Fibroblast of the conjunctiva (primary cell): ENCODE data around the gene ZNF512B.
A peak's percentile ranks its signal among the peaks of the same experiment; 100 is the strongest.
"Not testable (repeated sequence)": the region's sequence is repeated elsewhere in the genome, so short reads cannot be mapped to it uniquely, and the experiment has no call there.

ENCODE experiments used
- DNase-seq: peaks from one replicate; pipeline ENCODE4 v3.0.0-alpha.2; 2010; ENCODE audit warnings: low read depth

Gene ZNF512B

DNA sequence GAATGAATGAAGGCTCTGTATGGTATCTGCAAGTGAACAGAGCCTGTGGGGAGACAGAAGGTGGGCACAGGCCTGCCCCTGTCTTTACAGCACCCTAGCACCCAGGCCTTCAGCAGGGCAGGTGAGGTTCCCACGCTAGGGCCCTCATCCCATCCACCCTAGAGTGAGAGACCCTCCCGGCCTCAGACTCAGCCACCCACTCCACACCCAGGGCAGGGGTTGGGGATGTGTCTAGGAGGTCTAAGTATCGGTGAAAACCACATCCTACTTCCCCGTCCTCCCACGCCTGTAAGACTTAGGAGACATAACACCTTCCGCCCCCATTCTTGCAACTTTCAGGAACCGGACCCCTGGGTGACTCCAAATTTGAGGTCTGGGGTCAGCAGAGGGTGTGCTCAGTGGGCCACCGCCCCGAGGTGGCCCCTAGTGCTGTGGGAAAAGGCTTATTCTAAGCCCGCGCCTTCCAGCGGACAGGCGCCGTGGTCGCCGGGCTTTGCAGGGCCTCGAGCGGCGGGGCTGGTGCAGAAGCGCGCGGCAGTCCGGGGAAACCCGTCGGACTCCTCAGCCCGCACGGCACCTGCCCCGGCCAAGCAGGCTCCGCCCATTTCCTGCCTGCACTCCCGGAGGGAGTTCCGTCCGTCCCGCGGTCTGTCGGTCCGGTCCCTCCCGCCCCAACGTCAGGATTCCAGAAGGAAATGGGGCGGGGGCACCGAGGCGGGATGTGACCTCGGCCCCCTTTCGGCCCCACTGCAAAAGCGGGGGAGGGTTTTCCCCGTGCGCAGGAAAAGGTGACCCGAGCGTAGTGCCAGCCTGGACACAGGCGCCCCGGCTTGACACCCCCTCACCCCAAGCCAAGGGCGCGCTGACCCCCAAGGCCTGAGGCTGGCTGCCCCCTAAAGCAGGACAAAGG is 8.8 kb upstream of the ZNF512B start:
- no peak for DNase-seq

GRCh38 chr20:63977739-63978276 is 8.1 kb upstream of the ZNF512B start:
- DNase-seq: peak; percentile 33

DNA sequence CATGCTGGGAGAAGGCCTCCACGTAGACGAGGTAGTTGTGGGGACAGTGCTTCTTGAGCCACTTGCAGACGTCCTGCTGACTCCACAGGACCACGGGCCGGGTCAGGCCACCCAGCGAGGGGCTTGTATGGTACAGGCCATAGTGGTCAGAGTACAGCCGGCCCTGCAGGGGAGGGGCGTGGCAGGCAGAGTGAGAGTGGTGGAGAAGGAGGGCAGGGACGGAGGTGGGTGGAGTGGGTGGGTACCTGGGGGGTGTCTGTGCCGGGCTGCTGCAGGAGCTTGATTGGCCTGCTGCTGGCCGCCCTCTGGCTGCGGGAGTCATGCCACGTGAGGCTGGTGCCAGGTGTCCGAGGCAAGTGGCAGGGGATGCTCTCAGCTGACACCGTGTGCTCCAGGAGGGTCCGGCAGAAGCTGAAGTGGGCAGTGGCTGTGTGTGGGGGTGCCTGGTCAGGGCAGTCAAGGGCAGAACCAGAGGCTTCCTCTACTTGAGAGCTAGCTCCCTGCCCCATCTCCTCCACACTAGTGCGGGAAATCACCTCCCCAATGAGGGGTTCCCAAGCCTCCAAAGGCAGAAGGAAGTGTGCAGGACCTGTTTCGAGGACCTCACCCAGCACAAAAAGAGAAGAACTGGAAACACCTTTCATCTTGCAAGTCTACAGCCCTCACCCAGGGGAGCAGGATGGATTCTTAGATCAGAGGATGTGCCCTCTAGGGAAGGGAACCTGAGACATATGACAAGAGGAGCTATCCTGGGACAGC is 7.4 kb upstream of the ZNF512B start:
- no peak for DNase-seq

GRCh38 chr20:63976511-63976910 is 6.8 kb upstream of the ZNF512B start:
- DNase-seq: not testable (repeated sequence)

DNA sequence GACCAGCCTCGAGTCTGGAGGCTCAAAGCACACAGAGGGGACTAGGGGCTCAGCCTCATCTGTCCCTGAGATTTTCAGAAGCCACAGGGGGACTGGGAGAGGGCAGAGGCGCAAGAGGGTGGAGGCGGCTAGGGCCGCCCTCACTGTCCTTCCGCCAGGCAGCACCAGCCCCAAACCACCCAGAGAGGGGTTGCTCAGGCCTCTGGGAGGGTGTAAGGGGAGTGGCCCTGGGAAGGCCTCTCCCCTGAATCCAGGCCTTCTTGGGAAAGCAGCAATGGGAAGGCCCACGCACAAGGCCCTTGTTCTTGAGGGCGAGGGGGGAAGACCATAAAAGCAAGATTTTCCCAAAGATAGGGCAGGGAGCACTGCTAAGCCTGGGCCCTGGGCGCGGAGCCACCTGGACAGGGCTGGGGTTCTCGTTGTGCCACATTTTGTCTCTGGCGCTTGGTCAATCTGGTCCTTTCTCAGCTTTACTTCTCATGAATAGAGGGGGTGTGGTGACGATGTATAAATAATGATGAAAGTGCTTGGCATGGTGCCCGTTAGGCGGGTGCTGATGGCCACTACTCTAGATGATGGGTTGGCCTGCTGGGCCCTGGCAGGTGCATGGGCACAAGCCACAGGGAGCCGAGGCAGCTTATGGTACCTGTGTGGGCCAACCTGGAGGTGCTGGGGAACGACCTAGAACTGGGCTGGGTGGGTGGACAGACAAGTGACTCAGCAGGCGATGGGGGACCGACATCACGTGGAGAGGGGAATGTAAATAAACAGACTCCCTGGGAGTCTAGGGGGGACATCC is 4.9 kb upstream of the ZNF512B start:
- no peak for DNase-seq

GRCh38 chr20:63973636-63974401 is 4.1 kb upstream of the ZNF512B start:
- DNase-seq: peak; percentile 66

DNA sequence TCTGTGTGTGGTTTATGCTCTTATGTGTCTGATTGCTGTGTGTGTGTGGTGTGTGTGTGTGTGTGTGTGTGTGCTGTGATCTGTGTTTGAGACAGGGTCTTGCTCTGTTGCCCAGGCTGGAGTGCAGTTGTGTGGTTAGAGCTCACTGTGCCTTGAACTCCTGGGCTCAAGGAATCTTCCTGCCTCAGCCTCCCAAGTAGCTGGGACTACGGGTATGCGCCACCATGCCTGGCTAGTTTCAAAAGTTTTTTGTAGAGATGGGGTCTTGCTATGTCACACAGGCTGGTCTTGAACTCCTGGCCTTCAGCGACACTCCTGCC is 3.4 kb upstream of the ZNF512B start:
- DNase-seq: no peak

- DNase-seq: no peak
Measured at GRCh38 chr20:63972312-63973159, 2.8 kb upstream of the ZNF512B start.

DNA sequence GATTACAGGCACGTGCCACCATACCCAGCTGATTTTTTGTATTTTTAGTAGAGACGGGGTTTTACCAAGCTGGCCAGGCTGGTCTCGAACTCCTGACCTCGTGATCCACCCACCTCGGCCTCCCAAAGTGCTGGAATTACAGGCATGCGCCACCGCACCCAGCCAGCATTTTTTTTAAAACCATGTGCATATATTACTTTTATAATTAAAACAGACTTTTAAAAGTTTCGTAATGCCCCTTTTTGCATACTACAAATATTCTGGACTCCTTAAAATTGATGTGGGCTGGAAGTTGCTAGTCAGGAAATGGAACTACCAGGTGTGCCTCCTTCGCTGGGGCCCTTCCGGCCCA is 2.2 kb upstream of the ZNF512B start:
- DNase-seq: not testable (repeated sequence)

DNA sequence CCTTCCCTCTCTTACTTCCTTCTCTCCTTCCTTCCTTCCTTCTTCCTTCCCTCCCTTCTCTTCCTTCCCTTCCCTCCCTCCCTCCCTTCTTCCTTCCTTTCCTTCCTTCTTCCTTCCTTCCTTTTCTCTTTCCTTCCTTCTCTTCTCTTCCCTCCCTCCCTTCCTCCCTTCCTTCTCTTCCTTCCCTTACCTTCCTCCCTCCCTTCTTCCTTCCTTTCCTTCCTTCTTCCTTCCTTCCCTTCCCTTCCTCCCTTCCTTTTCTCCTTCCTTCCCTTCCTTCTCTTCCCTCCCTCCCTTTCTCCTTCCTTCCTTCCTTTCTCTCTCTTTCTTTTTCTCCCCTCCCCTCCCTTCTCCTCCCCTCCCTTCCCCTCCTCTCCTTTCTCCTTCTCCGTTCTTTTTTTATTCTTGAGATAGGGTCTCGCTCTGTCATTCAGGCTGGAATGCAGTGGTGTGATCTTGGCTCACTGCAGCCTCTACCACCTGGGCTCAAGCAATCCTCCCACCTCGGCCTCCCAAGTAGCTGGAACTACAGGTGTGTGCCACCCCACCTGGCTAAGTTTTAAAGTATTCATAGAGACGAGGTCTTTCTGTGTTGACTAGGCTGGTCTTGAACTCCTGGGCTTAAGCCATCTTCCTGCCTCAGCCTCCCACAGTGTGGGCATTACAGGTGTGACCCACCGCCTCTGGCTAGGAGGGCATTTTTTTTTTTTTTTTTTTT is 1.1 kb upstream of the ZNF512B start:
- DNase-seq: no peak

GRCh38 chr20:63968928-63969760 is 586 bp downstream of the ZNF512B start:
- DNase-seq: no peak

DNA sequence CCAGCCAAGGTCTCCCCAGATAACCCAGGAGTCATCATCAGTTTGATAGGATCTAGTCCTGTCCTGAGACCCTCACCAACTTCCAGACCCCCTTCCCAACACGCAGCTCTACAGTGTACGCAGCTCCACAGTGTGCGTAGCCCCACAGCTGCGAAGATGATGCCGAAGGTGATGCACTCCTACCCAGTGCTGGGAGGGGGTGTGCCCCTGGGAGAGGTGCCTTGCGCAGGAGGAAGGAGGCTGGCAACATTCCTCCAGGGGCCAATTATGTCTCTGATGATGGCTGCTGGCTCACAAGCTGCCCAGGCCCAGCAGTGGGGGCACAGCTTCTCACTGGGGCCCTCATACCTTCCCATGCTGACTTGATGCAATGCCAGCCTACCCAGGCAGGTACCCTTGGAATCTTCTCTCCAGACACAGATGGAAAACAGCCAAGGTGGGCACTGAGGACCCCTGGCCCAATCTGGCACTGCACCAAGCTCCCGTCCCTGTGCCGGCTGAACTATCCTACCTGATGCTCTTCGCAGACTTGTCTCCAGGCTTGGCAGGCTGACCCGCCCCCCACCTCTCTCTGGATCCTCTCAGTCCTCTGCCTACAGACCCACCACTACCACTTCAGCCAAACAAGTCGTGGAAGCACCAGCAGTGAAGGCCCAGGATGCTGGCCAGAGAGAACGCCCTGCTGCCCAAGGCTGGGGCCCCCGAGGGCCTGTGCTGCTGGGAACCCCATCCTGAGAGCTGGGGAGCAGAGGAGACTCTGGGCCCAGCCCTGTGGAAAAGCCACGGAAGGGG is 1.4 kb downstream of the ZNF512B start:
- no peak for DNase-seq

GRCh38 chr20:63967330-63968135 is 2.2 kb downstream of the ZNF512B start:
- no peak for DNase-seq

DNA sequence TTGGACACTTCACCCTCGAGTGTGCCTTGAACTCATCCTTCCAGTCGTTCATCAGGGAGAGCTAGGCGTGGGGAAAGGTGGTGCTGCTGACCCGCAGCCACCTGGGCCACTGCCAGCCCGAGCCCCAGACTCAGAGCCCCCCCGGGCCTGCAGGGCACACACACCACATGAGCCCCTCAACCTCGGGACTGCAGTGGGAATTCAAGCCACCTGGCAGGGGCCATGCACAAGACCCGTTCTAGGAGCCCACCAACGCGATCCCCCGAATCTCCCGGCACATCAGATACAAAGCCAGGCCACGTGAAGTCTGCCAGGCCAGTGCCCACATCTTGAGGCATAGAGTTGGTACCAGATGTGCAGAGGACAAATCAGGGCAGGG is 2.8 kb downstream of the ZNF512B start:
- no peak for DNase-seq

- DNase-seq: no peak
Measured at GRCh38 chr20:63966172-63966943, 3.4 kb downstream of the ZNF512B start.

GRCh38 chr20:63964412-63964811 is 5.3 kb downstream of the ZNF512B start:
- no peak for DNase-seq
